Measurements from ENCODE around the gene GMDS. TPM values are rescaled to one million over a fixed set of nuclear protein-coding genes. Genes with fewer than 3 reads are reported as not detected.

The GMDS gene
- total and polyA plus RNA-seq, 2 donors (not counting 3 experiments of a cell fraction or from before 2014, with no cell fraction given), result 9.8 to 23.5 TPM

GRCh38 chr6:2144210-2144609 is 101.2 kb downstream of the GMDS start:
- dilution Hi-C loops (cut with MboI; ENCODE audit: extremely low pct_ligation_motif_present, low sequenced_read_pairs) (no loop called here), intact Hi-C loops (cut with micrococcal nuclease) (no loop called here)
- Histone ChIP-seq H3K79me2 (ENCODE audit: control insufficient read depth, insufficient read depth, low read length) (no peaks in the 10 kb centered on the region), H3K4me2 (ENCODE audit: insufficient read depth, low read length) (no peak overlapping the region), H3K9me3 (replicated peaks; ENCODE audit: control insufficient read depth, insufficient read depth, low read length) (no peaks in the 10 kb centered on the region), H4K20me1 (replicated peaks; ENCODE audit: control insufficient read depth, extremely low read depth, insufficient read depth, low read length) (no peaks in the 10 kb centered on the region), H3K27me3 (ENCODE audit: control insufficient read depth in 2 of 2, insufficient read depth in 2 of 2, low read length in 2 of 2) (no peaks in the 10 kb centered on the region), H2AFZ (ENCODE audit: low read depth, low read length) (no peak overlapping the region), H3K36me3 (ENCODE audit: control insufficient read depth in 2 of 2, extremely low read depth in 1 of 2, insufficient read depth in 2 of 2, low read length in 2 of 2) (no peaks in the 10 kb centered on the region), H3K27ac (ENCODE audit: insufficient read depth, low read depth, low read length) (no peak overlapping the region), H3K4me1 (ENCODE audit: control insufficient read depth, extremely low read depth, insufficient read depth, low read length) (no peaks in the 10 kb centered on the region), H3K9ac (replicated peaks; ENCODE audit: extremely low read depth, insufficient read depth, low read length) (no peak overlapping the region), H3K4me3 (replicated peaks in 1 of 3; ENCODE audit: insufficient read depth in 1 of 3, low read depth in 1 of 3, low read length in 3 of 3) (no peak overlapping the region), H3K9me1 (replicated peaks; ENCODE audit: control insufficient read depth, extremely low read depth, insufficient read depth, low read length) (no peaks in the 10 kb centered on the region)
- ChIA-PET POLR2A (no interaction called here), CTCF (no interaction called here)
- no peak for DNase-seq (ENCODE audit: low read depth, low spot score)
- no peak for TF ChIP-seq POLR2AphosphoS5 (IDR thresholded peaks at IDR 0.05; ENCODE audit: insufficient read depth, low read depth, low read length)
- TF ChIP-seq FOS (IDR thresholded peaks at IDR 0.05; ENCODE audit: borderline replicate concordance, insufficient read depth, low read length), result no peak
- no peak for TF ChIP-seq MYC (IDR thresholded peaks at IDR 0.05; ENCODE audit: low read depth, low read length)
- TF ChIP-seq CTCF (IDR thresholded peaks at IDR 0.05; ENCODE audit: extremely low read depth in 1 of 2, insufficient read depth in 1 of 2, low read depth in 1 of 2, low read length in 2 of 2), result no peak
- TF ChIP-seq EZH2 (IDR thresholded peaks at IDR 0.05; ENCODE audit: borderline replicate concordance, low read depth, low read length, severe bottlenecking), result no peak
- TF ChIP-seq POLR2A (IDR thresholded peaks at IDR 0.05; ENCODE audit: low read depth, low read length), result no peak
- TF ChIP-seq GATA2 (IDR thresholded peaks at IDR 0.05; ENCODE audit: insufficient read depth, insufficient read length, low read depth, low read length), result no peak
- TF ChIP-seq MAX (IDR thresholded peaks at IDR 0.05; ENCODE audit: insufficient read depth, insufficient read length), result no peak
- no peak for TF ChIP-seq JUN (IDR thresholded peaks at IDR 0.05; ENCODE audit: borderline replicate concordance, insufficient read depth, insufficient read length, low read depth)
- FAIRE-seq, result no peak
- no TSS peak for BruUV-seq (replicated peaks)

All from endothelial cell of umbilical vein (primary cell).